ENCODE data around the gene HOXA4.

DNA sequence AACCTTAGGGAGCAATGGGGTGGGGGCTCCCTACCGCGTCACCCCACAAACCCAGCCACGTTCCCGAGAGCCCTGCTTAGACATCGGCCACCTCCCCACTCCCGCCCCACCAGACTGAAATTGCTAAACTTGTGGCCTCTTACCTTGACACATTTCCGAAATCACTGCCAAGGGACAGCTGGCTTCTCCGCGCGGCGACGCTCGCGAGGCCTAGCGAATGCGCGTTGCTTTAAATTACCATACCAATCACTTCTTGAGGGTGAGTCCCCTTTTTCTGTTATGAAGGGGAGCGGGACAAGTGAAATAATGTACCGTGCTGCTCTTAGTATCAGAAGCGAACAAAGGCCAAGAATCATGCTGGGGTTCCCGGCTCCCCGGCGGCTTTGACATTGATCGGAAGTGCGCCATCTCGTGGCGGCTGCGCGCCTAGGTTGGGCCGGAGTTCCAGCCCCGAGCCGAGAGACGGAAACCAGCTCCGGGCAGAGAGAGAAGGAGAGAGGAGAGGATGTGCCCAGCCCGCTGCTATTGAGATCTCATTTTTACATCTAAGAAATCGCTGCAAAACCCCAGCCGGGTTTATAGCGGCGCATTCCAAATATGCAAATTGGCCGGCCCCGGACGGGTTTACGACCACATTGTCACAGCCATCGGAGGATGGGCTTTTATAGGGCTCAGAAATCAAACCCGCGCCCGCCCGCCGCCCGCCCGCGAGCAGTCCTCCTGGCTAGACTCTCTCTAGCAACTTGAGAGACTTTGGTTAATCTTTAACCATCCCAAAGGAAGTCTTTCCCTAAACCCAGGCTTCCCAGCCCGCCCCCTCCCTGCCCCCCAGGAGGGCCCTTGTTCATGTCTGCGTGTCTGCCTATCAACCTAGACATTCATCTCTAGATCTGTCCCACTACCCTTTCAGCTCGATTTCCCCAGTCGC lies 49.2 kb upstream of the HOXA4 start:
- TF ChIP-seq, protein P1, sequence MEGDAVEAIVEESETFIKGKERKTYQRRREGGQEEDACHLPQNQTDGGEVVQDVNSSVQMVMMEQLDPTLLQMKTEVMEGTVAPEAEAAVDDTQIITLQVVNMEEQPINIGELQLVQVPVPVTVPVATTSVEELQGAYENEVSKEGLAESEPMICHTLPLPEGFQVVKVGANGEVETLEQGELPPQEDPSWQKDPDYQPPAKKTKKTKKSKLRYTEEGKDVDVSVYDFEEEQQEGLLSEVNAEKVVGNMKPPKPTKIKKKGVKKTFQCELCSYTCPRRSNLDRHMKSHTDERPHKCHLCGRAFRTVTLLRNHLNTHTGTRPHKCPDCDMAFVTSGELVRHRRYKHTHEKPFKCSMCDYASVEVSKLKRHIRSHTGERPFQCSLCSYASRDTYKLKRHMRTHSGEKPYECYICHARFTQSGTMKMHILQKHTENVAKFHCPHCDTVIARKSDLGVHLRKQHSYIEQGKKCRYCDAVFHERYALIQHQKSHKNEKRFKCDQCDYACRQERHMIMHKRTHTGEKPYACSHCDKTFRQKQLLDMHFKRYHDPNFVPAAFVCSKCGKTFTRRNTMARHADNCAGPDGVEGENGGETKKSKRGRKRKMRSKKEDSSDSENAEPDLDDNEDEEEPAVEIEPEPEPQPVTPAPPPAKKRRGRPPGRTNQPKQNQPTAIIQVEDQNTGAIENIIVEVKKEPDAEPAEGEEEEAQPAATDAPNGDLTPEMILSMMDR (optimal IDR thresholded peaks at IDR 0.05 in 1 of 3, IDR thresholded peaks at IDR 0.05 in 1 of 3, conservative IDR thresholded peaks at IDR 0.05 in 1 of 3; ENCODE audit: extremely low read depth in 1 of 3, insufficient read depth in 2 of 3, low read length in 3 of 3), result peak; percentile 80 to 92 (median 80)
- TF ChIP-seq EZH2 (IDR thresholded peaks at IDR 0.05; ENCODE audit: low read length), result no peak
